Glomerular visceral epithelial cell (primary cell): ENCODE data around the gene CUX1.
A peak's percentile ranks its signal among the peaks of the same experiment; 100 is the strongest.

Source experiments
- DNase-seq: peaks from one replicate; pipeline ENCODE4 v3.0.0-alpha.2; 2016; ENCODE audit errors: extremely low spot score

CUX1 gene

GRCh38 chr7:102236592-102237287, 419.3 kb downstream of the CUX1 start:
- DNase-seq = peak; percentile 65

- DNase-seq = no peak
These were observed 421.9 kb downstream of the CUX1 start for GRCh38 chr7:102239206-102239820.

GRCh38 chr7:102241431-102241830, 424.0 kb downstream of the CUX1 start:
- DNase-seq = no peak

- DNase-seq = no peak
These were observed 427.2 kb downstream of the CUX1 start for GRCh38 chr7:102244601-102245000.

GRCh38 chr7:102248081-102248455, 430.6 kb downstream of the CUX1 start:
- DNase-seq = no peak

GRCh38 chr7:102248456-102249395, 431.3 kb downstream of the CUX1 start:
- DNase-seq = no peak

GRCh38 chr7:102251531-102252365, 434.3 kb downstream of the CUX1 start:
- no peak for DNase-seq

GRCh38 chr7:102252366-102252982, 435.0 kb downstream of the CUX1 start:
- DNase-seq = no peak

GRCh38 chr7:102253066-102253972, 435.9 kb downstream of the CUX1 start:
- DNase-seq = no peak

- no peak for DNase-seq
These were observed 436.5 kb downstream of the CUX1 start for GRCh38 chr7:102253973-102254370.

- no peak for DNase-seq
These were observed 437.1 kb downstream of the CUX1 start for GRCh38 chr7:102254521-102254920.

- no peak for DNase-seq
These were observed 438.1 kb downstream of the CUX1 start for GRCh38 chr7:102255501-102255900.

GRCh38 chr7:102255916-102256315, 438.5 kb downstream of the CUX1 start:
- no peak for DNase-seq

GRCh38 chr7:102258073-102258748, 440.8 kb downstream of the CUX1 start:
- no peak for DNase-seq

- DNase-seq = no peak
These were observed 441.3 kb downstream of the CUX1 start for GRCh38 chr7:102258749-102259107.

- DNase-seq = peak; percentile 18
These were observed 443.4 kb downstream of the CUX1 start for GRCh38 chr7:102260856-102261255.

GRCh38 chr7:102261451-102261850, 444.0 kb downstream of the CUX1 start:
- no peak for DNase-seq

- no peak for DNase-seq
These were observed 445.1 kb downstream of the CUX1 start for GRCh38 chr7:102262546-102262945.

- DNase-seq = no peak
These were observed 447.0 kb downstream of the CUX1 start for GRCh38 chr7:102264367-102264891.
